Astrocyte of the spinal cord (primary cell): Measurements from ENCODE around the gene ADAMTS2.
"Not testable (repeated sequence)": the region's sequence is repeated elsewhere in the genome, so short reads cannot be mapped to it uniquely, and the experiment has no call there.

Experiments used
- DNase-seq: peaks from one replicate; pipeline ENCODE4 v3.0.0; 2011; ENCODE audit warnings: low read depth, low spot score
- H3K4me3 ChIP-seq: 2 replicates; pipeline ENCODE4 v1.5.1; 2011; ENCODE audit warnings: low read depth, mild to moderate bottlenecking, low read length, moderate library complexity
- in situ Hi-C: cut with HindIII; loops from 2 replicates; pipeline ENCODE4 v1.10.0; 2017; ENCODE audit warnings: low sequenced_read_pairs
- TF ChIP-seq, protein P1 (sequence below): IDR thresholded peaks from 2 replicates; pipeline ENCODE4 v1.5.1; 2012; ENCODE audit warnings: low read depth, mild to moderate bottlenecking, low read length, inconsistent platforms

The ADAMTS2 gene

DNA sequence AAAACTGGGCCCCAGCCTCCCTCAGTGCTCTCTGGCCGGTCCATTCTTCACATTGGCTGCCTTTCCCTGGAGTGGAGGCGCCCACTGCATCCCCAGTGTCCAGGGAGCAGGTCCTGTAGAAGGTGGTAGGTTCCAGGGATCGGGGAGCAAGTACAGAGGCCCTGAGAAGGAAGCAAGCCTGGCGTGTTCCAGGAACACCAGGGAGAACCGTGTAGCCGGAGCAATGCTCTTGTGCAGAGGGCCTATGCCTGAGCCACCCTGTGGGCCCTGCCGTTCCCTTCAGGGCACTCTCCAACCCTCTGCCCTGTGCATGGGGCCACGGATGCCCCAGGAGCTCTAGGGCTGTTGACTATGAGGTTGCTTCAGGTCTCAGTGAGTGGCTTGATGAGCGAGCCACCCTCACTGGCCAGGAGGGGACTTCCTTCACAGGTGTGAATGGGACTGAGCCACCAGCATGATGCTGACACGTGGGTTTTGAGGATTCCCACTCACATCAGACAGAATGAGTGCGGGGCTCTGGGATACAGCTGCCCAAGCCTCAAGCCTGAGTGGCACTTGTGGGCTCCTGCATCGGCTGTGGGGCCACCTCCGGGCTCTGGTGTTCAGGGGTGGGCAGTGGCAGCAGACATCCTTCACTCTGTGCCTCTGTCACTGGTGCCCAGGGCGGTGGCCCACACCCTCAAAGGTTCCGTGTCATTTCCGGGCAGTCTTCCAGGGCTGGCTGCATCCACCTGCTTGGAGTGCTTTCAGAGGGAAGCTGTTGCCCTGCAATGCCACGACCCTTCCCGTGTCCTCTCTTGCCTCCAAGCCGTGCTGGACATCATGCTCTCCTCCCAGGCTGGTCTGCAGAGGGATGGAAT is 54.4 kb downstream of the ADAMTS2 start:
- TF ChIP-seq, protein P1, sequence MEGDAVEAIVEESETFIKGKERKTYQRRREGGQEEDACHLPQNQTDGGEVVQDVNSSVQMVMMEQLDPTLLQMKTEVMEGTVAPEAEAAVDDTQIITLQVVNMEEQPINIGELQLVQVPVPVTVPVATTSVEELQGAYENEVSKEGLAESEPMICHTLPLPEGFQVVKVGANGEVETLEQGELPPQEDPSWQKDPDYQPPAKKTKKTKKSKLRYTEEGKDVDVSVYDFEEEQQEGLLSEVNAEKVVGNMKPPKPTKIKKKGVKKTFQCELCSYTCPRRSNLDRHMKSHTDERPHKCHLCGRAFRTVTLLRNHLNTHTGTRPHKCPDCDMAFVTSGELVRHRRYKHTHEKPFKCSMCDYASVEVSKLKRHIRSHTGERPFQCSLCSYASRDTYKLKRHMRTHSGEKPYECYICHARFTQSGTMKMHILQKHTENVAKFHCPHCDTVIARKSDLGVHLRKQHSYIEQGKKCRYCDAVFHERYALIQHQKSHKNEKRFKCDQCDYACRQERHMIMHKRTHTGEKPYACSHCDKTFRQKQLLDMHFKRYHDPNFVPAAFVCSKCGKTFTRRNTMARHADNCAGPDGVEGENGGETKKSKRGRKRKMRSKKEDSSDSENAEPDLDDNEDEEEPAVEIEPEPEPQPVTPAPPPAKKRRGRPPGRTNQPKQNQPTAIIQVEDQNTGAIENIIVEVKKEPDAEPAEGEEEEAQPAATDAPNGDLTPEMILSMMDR, result no peak
- no peak overlapping the region for H3K4me3 ChIP-seq
- in situ Hi-C loops, result no loop called here
- no peak for DNase-seq

DNA sequence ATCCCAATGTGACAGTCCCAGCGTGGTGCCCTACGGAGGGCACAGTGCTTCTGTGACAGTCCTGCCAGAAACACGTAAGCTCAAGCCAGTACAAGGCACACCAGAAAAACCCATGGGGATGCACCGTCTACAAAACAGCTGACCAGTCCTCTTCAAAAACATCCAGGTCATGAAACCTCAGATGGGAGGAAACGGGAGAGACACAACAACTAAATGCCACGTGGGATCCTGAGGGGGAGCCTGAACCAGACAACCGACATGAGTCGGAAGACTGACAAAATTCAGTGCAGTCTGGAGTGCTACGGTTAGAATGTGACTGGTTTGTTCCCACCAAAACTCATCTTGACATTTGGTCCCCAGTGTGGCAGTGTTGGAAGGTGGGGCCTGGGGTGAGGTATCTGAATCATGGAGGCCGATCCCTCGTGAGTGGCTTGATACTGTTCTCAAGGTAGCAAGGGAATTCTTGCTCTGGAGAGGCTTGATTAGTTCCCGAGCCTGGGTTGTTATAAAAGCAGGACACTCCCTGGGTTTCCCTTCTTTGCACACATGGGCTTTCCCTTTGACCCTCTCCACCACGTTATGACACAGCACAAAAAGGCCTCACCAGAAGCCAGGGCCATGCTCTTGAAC is 55.4 kb downstream of the ADAMTS2 start:
- in situ Hi-C loops, result no loop called here
- H3K4me3 ChIP-seq, result no peak overlapping the region
- TF ChIP-seq, protein P1, result no peak
- no peak for DNase-seq

DNA sequence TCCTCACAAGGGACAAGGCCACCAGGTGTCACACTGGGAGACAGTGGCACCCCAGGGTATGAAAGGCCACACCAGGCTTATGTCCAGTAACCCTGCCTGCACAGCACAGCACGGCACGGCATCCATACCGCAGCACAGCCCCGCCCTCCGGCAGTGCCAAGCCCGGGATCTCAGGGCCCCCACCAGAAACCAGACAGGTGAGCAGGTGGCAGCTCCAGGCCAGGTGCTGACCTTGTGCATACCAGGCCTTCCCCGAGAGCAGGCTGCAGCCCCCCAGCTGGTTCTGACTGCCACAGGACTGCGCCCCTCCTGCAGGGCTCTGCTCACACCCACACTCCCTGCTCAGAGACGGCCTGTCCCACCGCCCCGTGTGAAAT is 56.5 kb downstream of the ADAMTS2 start:
- TF ChIP-seq, protein P1, result no peak
- no peak overlapping the region for H3K4me3 ChIP-seq
- no peak for DNase-seq
- in situ Hi-C loops, result no loop called here

DNA sequence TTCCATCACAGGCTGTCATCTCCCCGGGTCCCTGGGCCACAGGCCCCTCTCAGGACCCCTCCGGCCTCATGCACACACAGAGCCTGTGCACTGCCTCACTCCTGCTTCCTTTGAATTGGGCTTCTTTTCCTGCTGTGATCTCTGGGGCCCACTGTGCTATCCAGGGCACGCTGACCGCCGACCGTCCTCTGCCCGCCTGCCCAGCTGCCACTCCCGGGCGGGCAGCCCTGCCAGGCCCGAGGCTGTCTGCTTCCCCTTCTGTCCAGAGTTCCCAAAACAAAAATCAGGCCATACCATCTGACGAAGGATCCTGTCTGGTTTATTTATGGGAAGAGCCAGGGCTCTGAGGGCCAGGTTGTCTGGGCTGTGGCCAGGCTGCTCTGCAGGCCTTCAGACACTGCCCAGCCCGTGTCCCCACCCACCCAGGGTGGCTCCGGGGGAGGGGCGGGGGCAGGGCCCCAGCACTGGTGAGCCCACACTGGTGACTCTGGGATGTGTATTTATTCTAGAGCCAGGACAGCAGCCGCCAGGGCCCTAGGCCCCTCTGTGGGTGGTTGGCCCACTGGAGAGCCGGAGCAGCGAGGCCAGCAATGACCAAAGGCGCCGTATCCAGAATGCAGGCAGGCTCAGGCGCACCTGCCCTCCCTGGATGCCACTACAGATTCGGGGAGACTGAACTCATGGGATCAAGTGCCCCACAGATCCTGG is 57.0 kb downstream of the ADAMTS2 start:
- TF ChIP-seq, protein P1, result no peak
- in situ Hi-C loops, result no loop called here
- DNase-seq, result no peak
- no peak overlapping the region for H3K4me3 ChIP-seq

DNA sequence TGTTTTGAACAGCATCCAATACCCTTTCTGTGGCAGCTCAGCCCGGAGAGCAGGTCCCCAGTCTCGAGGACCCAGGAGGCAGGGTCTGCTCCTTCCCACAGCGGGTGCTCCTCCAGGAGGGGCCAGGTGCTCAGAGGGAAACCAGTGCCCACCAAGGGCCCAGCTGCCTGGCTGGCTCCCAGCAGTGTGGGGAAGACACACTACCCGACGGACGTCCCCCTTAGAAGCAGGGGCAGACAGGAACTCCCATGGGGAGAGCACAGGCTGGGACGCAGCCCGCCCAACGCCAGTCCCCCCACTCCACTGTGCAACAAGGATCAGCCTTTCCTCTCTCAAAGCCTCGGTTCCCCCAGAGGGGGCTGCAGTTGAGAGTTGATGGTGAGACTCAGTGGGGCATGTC is 57.6 kb downstream of the ADAMTS2 start:
- in situ Hi-C loops, result no loop called here
- H3K4me3 ChIP-seq, result no peak overlapping the region
- TF ChIP-seq, protein P1, result no peak
- DNase-seq, result no peak

DNA sequence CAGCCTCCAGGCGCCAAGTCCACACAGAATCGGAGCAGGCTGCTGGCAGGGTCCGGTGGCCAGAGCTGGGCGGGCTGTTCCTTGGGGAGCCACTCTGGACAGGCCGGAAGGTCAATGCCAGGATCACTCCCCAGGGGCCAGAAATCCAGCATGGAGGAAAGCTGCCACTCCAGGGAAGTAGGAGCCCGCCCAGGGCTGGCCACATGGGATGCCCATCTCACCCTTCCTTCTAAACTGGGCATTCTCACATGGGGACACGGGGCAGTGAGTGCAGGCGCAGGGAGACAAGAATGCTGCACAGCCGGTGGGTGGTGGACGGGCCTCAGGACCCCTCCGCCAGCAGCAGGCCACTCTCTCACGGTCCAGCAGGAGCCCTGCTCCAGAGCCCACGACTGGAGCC is 58.2 kb downstream of the ADAMTS2 start:
- H3K4me3 ChIP-seq, result no peak overlapping the region
- TF ChIP-seq, protein P1, result no peak
- DNase-seq, result no peak
- in situ Hi-C loops, result no loop called here

DNA sequence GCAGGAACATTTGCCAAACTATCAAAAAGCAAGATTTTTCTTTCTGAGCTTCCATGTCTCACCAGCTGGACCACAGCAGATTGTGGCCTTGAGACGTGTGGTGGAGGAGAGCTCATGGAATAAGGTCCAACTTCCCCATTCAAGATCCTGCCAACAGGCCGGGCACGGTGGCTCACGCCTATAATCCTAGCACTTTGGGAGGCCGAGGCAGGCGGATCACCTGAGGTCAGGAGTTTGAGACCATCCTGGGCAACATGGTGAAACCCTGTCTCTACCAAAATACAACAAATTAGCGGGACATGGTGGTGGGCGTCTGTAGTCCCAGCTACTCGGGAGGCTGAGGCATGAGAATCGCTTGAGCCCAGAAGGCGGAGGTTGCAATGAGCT is 59.5 kb downstream of the ADAMTS2 start:
- DNase-seq, H3K4me3 ChIP-seq, in situ Hi-C loops: not testable (repeated sequence)
